Measurements from ENCODE around the gene PRKD2. TPM values are rescaled to one million over a fixed set of nuclear protein-coding genes. Genes with fewer than 3 reads are reported as not detected.
"Not testable (repeated sequence)": the region's sequence is repeated elsewhere in the genome, so short reads cannot be mapped to it uniquely, and the experiment has no call there.

Gene PRKD2
- total RNA-seq, 4 donors from 2014 or later: 57.0 to 88.8 (median 64.0) TPM

GRCh38 chr19:46629546-46630025, 87.3 kb downstream of the PRKD2 start:
- H3K27me3 ChIP-seq: peaks cover 0 to 4% of the 10 kb centered on the region in 2 donors
- TF ChIP-seq CTCF (IDR thresholded peaks at IDR 0.05): no peak
- TF ChIP-seq POLR2A (IDR thresholded peaks at IDR 0.05): no peak
- no peak overlapping the region for H3K27ac ChIP-seq
- H3K36me3 ChIP-seq: no peaks in the 10 kb centered on the region
- no peaks in the 10 kb centered on the region for H3K9me3 ChIP-seq
- DNase-seq: no peak
- no peak overlapping the region for H3K4me3 ChIP-seq
- peaks cover 4 to 34% (median 15%) of the 10 kb centered on the region in 4 donors for H3K4me1 ChIP-seq

DNA sequence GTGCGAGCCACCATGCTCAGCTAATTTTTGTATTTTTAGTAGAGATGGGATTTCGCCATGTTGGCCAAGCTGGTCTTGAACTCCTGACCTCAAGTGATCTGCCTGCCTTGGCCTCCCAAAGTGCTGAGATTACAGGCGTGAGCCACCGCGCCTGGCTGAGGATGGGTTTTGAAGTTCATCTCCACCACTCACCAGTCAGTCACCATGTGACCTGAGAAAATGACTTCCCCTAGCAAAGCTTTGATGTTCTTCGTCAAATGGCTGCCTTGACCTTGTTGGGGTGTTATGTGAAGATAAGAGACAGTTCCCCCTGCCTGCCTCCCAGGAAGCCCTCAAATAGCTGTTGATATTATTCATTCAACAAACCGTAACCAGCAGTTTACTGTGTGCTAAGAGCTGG, 87.9 kb downstream of the PRKD2 start:
- not testable (repeated sequence) for DNase-seq, H3K9me3 ChIP-seq
- H3K4me1 ChIP-seq: peaks cover 4 to 33% (median 17%) of the 10 kb centered on the region in 4 donors

DNA sequence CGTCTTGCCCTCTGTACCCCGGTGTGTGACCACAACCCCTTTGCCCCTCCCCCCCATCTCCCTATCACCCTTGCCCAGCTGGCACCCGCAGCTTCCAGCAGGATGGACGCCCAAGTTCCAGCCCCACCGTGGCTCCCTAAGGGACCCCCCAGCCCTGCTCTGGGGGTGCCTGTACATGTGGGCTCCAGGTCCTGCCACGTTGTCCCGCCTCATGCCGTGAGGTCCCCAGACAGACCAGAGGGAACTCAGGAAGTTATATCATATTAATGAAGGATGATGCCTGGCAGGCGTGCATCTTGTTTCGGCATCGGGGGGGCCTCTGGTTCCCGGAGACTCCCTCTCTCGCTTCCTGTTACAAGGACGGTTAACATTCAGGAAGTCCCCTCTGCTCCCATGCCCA, 90.5 kb downstream of the PRKD2 start:
- H3K9me3 ChIP-seq: no peaks in the 10 kb centered on the region
- TF ChIP-seq POLR2A (IDR thresholded peaks at IDR 0.05) (no peak), CTCF (IDR thresholded peaks at IDR 0.05) (no peak)
- no peak overlapping the region for H3K4me3 ChIP-seq
- no peaks in the 10 kb centered on the region for H3K36me3 ChIP-seq
- no peaks in the 10 kb centered on the region for H3K27me3 ChIP-seq
- H3K4me1 ChIP-seq: peaks cover 0 to 34% (median 8%) of the 10 kb centered on the region in 4 donors
- H3K27ac ChIP-seq: peak overlapping the region; percentile 42 to 84 (median 67)
- no peak for DNase-seq

More for the DNA sequence above, 87.9 kb downstream of the PRKD2 start:
- not testable (repeated sequence) for H3K36me3 ChIP-seq, H3K4me3 ChIP-seq, H3K27me3 ChIP-seq, H3K27ac ChIP-seq

DNA sequence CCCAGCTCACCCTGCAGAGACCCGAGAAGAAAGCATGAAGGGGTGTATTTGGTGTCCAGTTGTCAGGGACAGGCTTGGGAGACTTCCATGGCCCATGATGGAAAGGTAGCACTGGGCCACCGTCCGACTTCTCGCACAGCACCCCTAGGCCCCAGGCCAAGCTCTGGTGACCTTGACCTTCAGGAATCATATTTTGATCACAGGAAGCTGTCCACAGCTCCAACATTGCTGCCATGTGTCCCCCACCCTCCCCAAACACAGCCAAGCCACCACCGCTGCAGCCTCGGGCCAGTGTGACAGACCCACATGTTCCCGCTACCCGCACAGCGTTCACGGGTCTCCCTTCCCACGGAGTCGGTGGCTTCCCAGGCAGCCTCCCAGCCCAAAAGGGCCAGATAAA, 91.2 kb downstream of the PRKD2 start:
- Histone ChIP-seq H3K27ac (peak overlapping the region; percentile 42 to 84 (median 67)), H3K4me3 (no peak overlapping the region), H3K36me3 (no peaks in the 10 kb centered on the region), H3K9me3 (no peaks in the 10 kb centered on the region), H3K27me3 (no peaks in the 10 kb centered on the region), H3K4me1 (peaks cover 0 to 37% (median 8%) of the 10 kb centered on the region in 4 donors)
- TF ChIP-seq POLR2A (IDR thresholded peaks at IDR 0.05) (no peak), CTCF (IDR thresholded peaks at IDR 0.05) (no peak)
- no peak for DNase-seq

GRCh38 chr19:46624958-46625661, 91.8 kb downstream of the PRKD2 start, which contains the start of gene PTGIR:
PTGIR (minus strand) TSS chr19:46625089; CDS start chr19:46624225, 864 bp downstream.
- Histone ChIP-seq H3K4me1 (peaks cover 0 to 42% (median 10%) of the 10 kb centered on the region in 4 donors), H3K9me3 (no peaks in the 10 kb centered on the region), H3K4me3 (peak within 1 kb of the TSS in 3 of 4 donors; percentile 0 to 19 (median 1)), H3K27me3 (no peaks in the 10 kb centered on the region), H3K27ac (peak within 1 kb of the TSS; percentile 55 to 84 (median 67)), H3K36me3 (no peaks in the 10 kb centered on the region)
- DNase-seq: peak in 1 of 3 donors; percentile 36
- no peak for TF ChIP-seq CTCF (IDR thresholded peaks at IDR 0.05)
- no peak for TF ChIP-seq POLR2A (IDR thresholded peaks at IDR 0.05)

Small RNA genes lying within 50 kb of the gene (small RNA-seq; reads per million reads assigned to genes)
- gene MIR320E (0.06 to 0.13 reads per million in 2 donors), gene RF00019 (0 reads per million in 2 donors), gene RN7SL364P (0 reads per million in 2 donors)

Other genes starting within 250 kb of the PRKD2 start
- under 1 TPM in 1 of 4 donors, not detected in 3; 0.28 TPM for gene PNMA8A, start 245.6 kb downstream of the PRKD2 start, total RNA-seq
- gene PNMA8B, start 221.2 kb downstream of the PRKD2 start, total RNA-seq: 1 to 10 TPM in 1 of 4 donors, under 1 TPM in 2, not detected in 1; 0.38 to 1.7 (median 0.67) TPM
- 100 to 1,000 TPM; 134 to 282 (median 237) TPM for gene CALM3, start 115.8 kb downstream of the PRKD2 start, total RNA-seq
- 1 to 10 TPM in 2 of 4 donors, not detected in 2; 3.4 to 5.8 TPM for gene PTGIR, start 92.0 kb downstream of the PRKD2 start, total RNA-seq
- gene GNG8, start 80.9 kb downstream of the PRKD2 start, total RNA-seq: not detected
- gene DACT3, start 55.9 kb downstream of the PRKD2 start, total RNA-seq: 1 to 10 TPM in 2 of 4 donors, under 1 TPM in 2; 0.53 to 2.3 (median 1.4) TPM
- gene FKRP, start 28.9 kb upstream of the PRKD2 start, total RNA-seq: 10 to 100 TPM in 3 of 4 donors, 1 to 10 TPM in 1; 9.1 to 18.6 (median 15.3) TPM
- gene STRN4, start 29.3 kb upstream of the PRKD2 start, total RNA-seq: 100 to 1,000 TPM in 3 of 4 donors, 10 to 100 TPM in 1; 80.9 to 146 (median 116) TPM
- gene SLC1A5, start 71.5 kb upstream of the PRKD2 start, total RNA-seq: 10 to 100 TPM; 19.8 to 34.7 (median 31.2) TPM
- 10 to 100 TPM; 56.9 to 83.6 (median 64.5) TPM for gene AP2S1, start 133.7 kb upstream of the PRKD2 start, total RNA-seq
- gene ARHGAP35, start 143.9 kb upstream of the PRKD2 start, total RNA-seq: 100 to 1,000 TPM in 1 of 4 donors, 10 to 100 TPM in 3; 41.3 to 100 (median 85.4) TPM

All from Peyer's patch (tissue), 4 donors.